NT2/D1 (cell line): ENCODE measurements around the gene SORCS3.

Experiments
- DNase-seq: peaks from one replicate; pipeline ENCODE4 v3.0.0-alpha.2; 2011; ENCODE audit warnings: low read depth, low spot score
- H3K27me3 ChIP-seq: 2 replicates; pipeline ENCODE4 v1.6.0; 2011; ENCODE audit warnings: mild to moderate bottlenecking; ENCODE audit not compliant: insufficient read length, insufficient read depth
- H3K36me3 ChIP-seq: 2 replicates; pipeline ENCODE4 v1.6.1; 2011; ENCODE audit warnings: mild to moderate bottlenecking, low read length, mixed read lengths; ENCODE audit not compliant: insufficient read depth, insufficient read length
- H3K4me1 ChIP-seq: 2 replicates; pipeline ENCODE4 v1.5.1; 2011; ENCODE audit not compliant: insufficient read depth, insufficient read length
- H3K4me3 ChIP-seq: 2 replicates; pipeline ENCODE4 v1.5.1; 2011; ENCODE audit warnings: low read depth; ENCODE audit not compliant: insufficient read length
- H3K9ac ChIP-seq: 2 replicates; pipeline ENCODE4 v1.6.0; 2011; ENCODE audit warnings: low read depth; ENCODE audit not compliant: insufficient read length
- H3K9me3 ChIP-seq: 2 replicates; pipeline ENCODE4 v1.5.1; 2011; ENCODE audit warnings: mild to moderate bottlenecking, low read length; ENCODE audit not compliant: insufficient read depth
- SUZ12 ChIP-seq: IDR thresholded peaks from 2 replicates; pipeline ENCODE4 v1.6.1; 2011; ENCODE audit not compliant: insufficient read length, insufficient read depth; ENCODE audit errors: extremely low read depth
- YY1 ChIP-seq: IDR thresholded peaks from 2 replicates; pipeline ENCODE4 v1.6.1; 2011; ENCODE audit not compliant: insufficient read length, insufficient read depth
- ZNF274 ChIP-seq: IDR thresholded peaks from 2 replicates; pipeline ENCODE4 v1.6.1; 2011; ENCODE audit warnings: mild to moderate bottlenecking, low read depth, low read length

SORCS3 gene

GRCh38 chr10:104780165-104780564, 139.1 kb downstream of the SORCS3 start:
- Histone ChIP-seq H3K36me3 (no peaks in the 10 kb centered on the region), H3K27me3 (no peaks in the 10 kb centered on the region), H3K4me3 (no peak overlapping the region), H3K9me3 (no peaks in the 10 kb centered on the region), H3K9ac (no peak overlapping the region), H3K4me1 (peaks cover 2% of the 10 kb centered on the region)
- TF ChIP-seq YY1 (no peak), SUZ12 (no peak), ZNF274 (no peak)
- DNase-seq, result no peak

GRCh38 chr10:104780946-104781595, 140.0 kb downstream of the SORCS3 start:
- Histone ChIP-seq H3K36me3 (no peaks in the 10 kb centered on the region), H3K27me3 (no peaks in the 10 kb centered on the region), H3K9me3 (no peaks in the 10 kb centered on the region), H3K4me1 (peaks cover 2% of the 10 kb centered on the region), H3K9ac (no peak overlapping the region), H3K4me3 (no peak overlapping the region)
- TF ChIP-seq SUZ12 (no peak), YY1 (no peak), ZNF274 (no peak)
- DNase-seq, result no peak

GRCh38 chr10:104784452-104784851, 143.4 kb downstream of the SORCS3 start:
- TF ChIP-seq ZNF274, result no peak
- TF ChIP-seq SUZ12, result no peak
- no peak for TF ChIP-seq YY1
- no peaks in the 10 kb centered on the region for H3K36me3 ChIP-seq
- DNase-seq, result no peak

GRCh38 chr10:104791471-104791870, 150.4 kb downstream of the SORCS3 start:
- Histone ChIP-seq H3K27me3 (no peaks in the 10 kb centered on the region), H3K9ac (no peak overlapping the region), H3K36me3 (no peaks in the 10 kb centered on the region), H3K4me1 (no peaks in the 10 kb centered on the region), H3K4me3 (no peak overlapping the region), H3K9me3 (no peaks in the 10 kb centered on the region)
- DNase-seq, result no peak
- TF ChIP-seq YY1, result no peak
- TF ChIP-seq SUZ12, result no peak
- TF ChIP-seq ZNF274, result no peak

More at GRCh38 chr10:104784452-104784851, 143.4 kb downstream of the SORCS3 start:
- H3K4me3 ChIP-seq, result no peak overlapping the region
- no peak overlapping the region for H3K9ac ChIP-seq
- no peaks in the 10 kb centered on the region for H3K4me1 ChIP-seq
- H3K27me3 ChIP-seq, result no peaks in the 10 kb centered on the region
- H3K9me3 ChIP-seq, result no peaks in the 10 kb centered on the region

- Histone ChIP-seq H3K27me3 (no peaks in the 10 kb centered on the region), H3K9me3 (no peaks in the 10 kb centered on the region), H3K36me3 (no peaks in the 10 kb centered on the region), H3K9ac (no peak overlapping the region), H3K4me1 (no peaks in the 10 kb centered on the region), H3K4me3 (no peak overlapping the region)
- no peak for TF ChIP-seq ZNF274
- DNase-seq, result no peak
Observed at GRCh38 chr10:104795411-104795810, 154.3 kb downstream of the SORCS3 start.

- TF ChIP-seq SUZ12 (no peak), ZNF274 (no peak), YY1 (no peak)
- no peaks in the 10 kb centered on the region for H3K4me1 ChIP-seq
- H3K36me3 ChIP-seq, result no peaks in the 10 kb centered on the region
- H3K4me3 ChIP-seq, result no peak overlapping the region
- no peaks in the 10 kb centered on the region for H3K27me3 ChIP-seq
- no peaks in the 10 kb centered on the region for H3K9me3 ChIP-seq
- H3K9ac ChIP-seq, result no peak overlapping the region
- no peak for DNase-seq
Observed at GRCh38 chr10:104796823-104797222, 155.7 kb downstream of the SORCS3 start.

GRCh38 chr10:104802941-104803340, 161.9 kb downstream of the SORCS3 start:
- Histone ChIP-seq H3K9me3 (no peaks in the 10 kb centered on the region), H3K9ac (no peak overlapping the region), H3K4me1 (no peaks in the 10 kb centered on the region), H3K27me3 (no peaks in the 10 kb centered on the region), H3K36me3 (no peaks in the 10 kb centered on the region), H3K4me3 (no peak overlapping the region)
- no peak for DNase-seq
- TF ChIP-seq ZNF274 (no peak), SUZ12 (no peak), YY1 (no peak)

GRCh38 chr10:104804880-104805279, 163.8 kb downstream of the SORCS3 start:
- Histone ChIP-seq H3K4me3 (no peak overlapping the region), H3K4me1 (no peaks in the 10 kb centered on the region), H3K27me3 (no peaks in the 10 kb centered on the region), H3K36me3 (no peaks in the 10 kb centered on the region), H3K9ac (no peak overlapping the region), H3K9me3 (no peaks in the 10 kb centered on the region)
- DNase-seq, result no peak
- TF ChIP-seq ZNF274 (no peak), YY1 (no peak), SUZ12 (no peak)
